HG03469 (cell line): ENCODE data around the gene CD83.
A peak's percentile ranks its signal among the peaks of the same experiment; 100 is the strongest.
"Not testable (repeated sequence)": the region's sequence is repeated elsewhere in the genome, so short reads cannot be mapped to it uniquely, and the experiment has no call there.

Experiments used
- ATAC-seq: cut with Tn5 transposase; IDR thresholded peaks from one replicate; pipeline ENCODE4 v1.9.1; 2021; ENCODE audit warnings: mild to moderate bottlenecking, moderate library complexity, moderate number of reproducible peaks; ENCODE audit not compliant: unreplicated experiment

Gene CD83

GRCh38 chr6:14117158-14118090 is at the start of gene CD83:
TSS of gene CD83 (plus strand) at chr6:14117772. CDS start at chr6:14117812, 40 bp downstream.
- ATAC-seq: peak; percentile 24

GRCh38 chr6:14068133-14068532 is 49.4 kb upstream of the CD83 start:
- no peak for ATAC-seq

GRCh38 chr6:14068623-14069022 is 48.9 kb upstream of the CD83 start:
- no peak for ATAC-seq

- no peak for ATAC-seq
These were observed 47.1 kb upstream of the CD83 start for GRCh38 chr6:14070457-14070856.

GRCh38 chr6:14072084-14072483 is 45.5 kb upstream of the CD83 start:
- ATAC-seq: no peak

- not testable (repeated sequence) for ATAC-seq
These were observed 43.8 kb upstream of the CD83 start for GRCh38 chr6:14073561-14074354.

- ATAC-seq: no peak
These were observed 43.0 kb upstream of the CD83 start for GRCh38 chr6:14074476-14075094.

GRCh38 chr6:14075095-14075503 is 42.5 kb upstream of the CD83 start:
- peak; percentile 50 for ATAC-seq

- no peak for ATAC-seq
These were observed 40.2 kb upstream of the CD83 start for GRCh38 chr6:14077193-14077867.

- ATAC-seq: no peak
These were observed 38.1 kb upstream of the CD83 start for GRCh38 chr6:14079433-14079832.

- ATAC-seq: no peak
These were observed 37.6 kb upstream of the CD83 start for GRCh38 chr6:14079971-14080370.

GRCh38 chr6:14081126-14081525 is 36.4 kb upstream of the CD83 start:
- no peak for ATAC-seq

- ATAC-seq: no peak
These were observed 34.8 kb upstream of the CD83 start for GRCh38 chr6:14082771-14083170.

GRCh38 chr6:14083262-14083661 is 34.3 kb upstream of the CD83 start:
- no peak for ATAC-seq

- no peak for ATAC-seq
These were observed 33.8 kb upstream of the CD83 start for GRCh38 chr6:14083751-14084150.

- no peak for ATAC-seq
These were observed 33.2 kb upstream of the CD83 start for GRCh38 chr6:14084388-14084787.

- ATAC-seq: no peak
These were observed 32.3 kb upstream of the CD83 start for GRCh38 chr6:14085176-14085787.

GRCh38 chr6:14086701-14087100 is 30.9 kb upstream of the CD83 start:
- no peak for ATAC-seq

GRCh38 chr6:14088600-14089192 is 28.9 kb upstream of the CD83 start:
- ATAC-seq: no peak

- no peak for ATAC-seq
These were observed 28.3 kb upstream of the CD83 start for GRCh38 chr6:14089224-14089623.
